Vagina (tissue), 2 donors: ENCODE data around the gene ARMH4.

ENCODE experiments used
- CTCF ChIP-seq, 3 experiments: fragments of 450-650 bp in 2 of 3; fragments of 200-600 bp in 1 of 3; sonication (generic) in 1 of 3; IDR thresholded peaks; one replicate each; pipeline ENCODE4 v1.5.1; 2017 to 2019; ENCODE audit warnings: antibody characterized with exemption in 3 of 3, mild to moderate bottlenecking in 2 of 3, moderate library complexity in 2 of 3
- POLR2A ChIP-seq, 2 donors: fragments of 450-650 bp; IDR thresholded peaks; one replicate each; pipeline ENCODE4 v1.6.1; 2017; ENCODE audit warnings: antibody characterized with exemption in 2 of 2, mild to moderate bottlenecking in 2 of 2, moderate library complexity in 2 of 2
- POLR2AphosphoS5 ChIP-seq, 2 donors: sonication (generic); formaldehyde crosslinking; IDR thresholded peaks; one replicate each; pipeline ENCODE4 v1.9.0; 2017; ENCODE audit warnings: antibody characterized with exemption in 2 of 2, mild to moderate bottlenecking in 2 of 2, low read depth in 1 of 2; ENCODE audit not compliant: insufficient read depth in 1 of 2

- TF ChIP-seq CTCF (IDR thresholded peaks at IDR 0.05) (no peak), POLR2AphosphoS5 (IDR thresholded peaks at IDR 0.05; ENCODE audit: insufficient read depth in 1 of 2, low read depth in 1 of 2) (no peak), POLR2A (IDR thresholded peaks at IDR 0.05) (no peak)
Observed at GRCh38 chr14:58099682-58100081, 52.3 kb downstream of the ARMH4 start.
